B cell (primary cell): ENCODE measurements around the gene ABCA1. TPM values are rescaled to one million over a fixed set of nuclear protein-coding genes. Genes with fewer than 3 reads are reported as not detected.
A peak's percentile ranks its signal among the peaks of the same experiment; 100 is the strongest.

Experiments
- ATAC-seq: fragments of 200-7000 bp; cut with Tn5 transposase; one replicate; pipeline ENCODE4 v1.10.0; 2021; ENCODE audit warnings: low read depth, mild to moderate bottlenecking, moderate number of reproducible peaks, moderate library complexity
- CTCF ChIA-PET: fragments of 350-600 bp; sonication (Branson Sonifier 250); formaldehyde crosslinking; loops from one replicate; lab custom pipeline; 2021; ENCODE audit warnings: antibody characterized with exemption, inconsistent platforms; lab: Charles Lee
- POLR2A ChIA-PET: fragments of 350-600 bp; sonication (Branson Sonifier 250); formaldehyde crosslinking; loops from one replicate; lab custom pipeline; 2021; ENCODE audit warnings: antibody characterized with exemption; lab: Charles Lee
- DNase-seq: peaks from one replicate; pipeline ENCODE4 v3.0.0; 2013
- H2AFZ ChIP-seq: 2 replicates; pipeline ENCODE4 v1.6.1; 2012; ENCODE audit warnings: mild to moderate bottlenecking, low read depth, low read length; ENCODE audit not compliant: insufficient read depth, poor library complexity, severe bottlenecking
- H3K27ac ChIP-seq, 2 donors: 1 replicate in 1 of 2; 2 replicates in 1 of 2; pipeline ENCODE4 v1.5.1; 2012 to 2013; ENCODE audit warnings: low read length in 2 of 2, mild to moderate bottlenecking in 2 of 2, moderate library complexity in 1 of 2
- H3K27me3 ChIP-seq, 4 experiments: fragments of 200-600 bp in 1 of 4; sonication (generic) in 1 of 4; replicated peaks in 1 of 4; 1 replicate in 2 of 4; 2 replicates in 2 of 4; pipeline versions ENCODE4 v1.6.1 to v1.7.0; 2013 to 2016; ENCODE audit warnings: low read length in 3 of 4, mild to moderate bottlenecking in 2 of 4, mixed read lengths in 1 of 4, moderate library complexity in 1 of 4; ENCODE audit not compliant: insufficient read depth in 4 of 4, control insufficient read depth in 3 of 4; ENCODE audit errors: control extremely low read depth in 1 of 4
- H3K36me3 ChIP-seq, 2 experiments: replicated peaks in 1 of 2; 1 replicate in 1 of 2; 2 replicates in 1 of 2; pipeline versions ENCODE4 v1.6.1 to v1.7.1; 2013; ENCODE audit warnings: low read length in 1 of 2; ENCODE audit not compliant: insufficient read depth in 2 of 2, control insufficient read depth in 1 of 2; ENCODE audit errors: control extremely low read depth in 1 of 2, extremely low read depth in 1 of 2
- H3K4me1 ChIP-seq, 2 donors: fragments of 200-600 bp in 1 of 2; sonication (generic) in 1 of 2; 1 replicate in 1 of 2; 2 replicates in 1 of 2; pipeline versions ENCODE4 v1.5.1 to v1.6.1; 2013 to 2017; ENCODE audit warnings: low read length in 2 of 2; ENCODE audit not compliant: control insufficient read depth in 2 of 2, insufficient read depth in 2 of 2
- H3K4me2 ChIP-seq: replicated peaks from 2 replicates; pipeline ENCODE3; 2012; ENCODE audit warnings: mild to moderate bottlenecking, low read depth, low read length; ENCODE audit not compliant: poor library complexity, severe bottlenecking
- H3K4me3 ChIP-seq, 5 experiments: fragments of 200-600 bp in 1 of 5; sonication (generic) in 1 of 5; 1 replicate in 3 of 5; 2 replicates in 2 of 5; pipeline versions ENCODE4 v1.5.1 to v1.7.0; 2011 to 2016; ENCODE audit warnings: low read length in 4 of 5, mild to moderate bottlenecking in 4 of 5, low read depth in 2 of 5, control low read depth in 1 of 5, moderate library complexity in 1 of 5; ENCODE audit not compliant: insufficient read depth in 1 of 5; ENCODE audit errors: control extremely low read depth in 1 of 5, extremely low read depth in 1 of 5
- H3K79me2 ChIP-seq: fragments of 200-600 bp; sonication (generic); one replicate; pipeline ENCODE4 v1.6.0; 2016; ENCODE audit warnings: low read length; ENCODE audit not compliant: control insufficient read depth, insufficient read depth
- H3K9ac ChIP-seq: fragments of 200-600 bp; sonication (generic); 2 replicates; pipeline ENCODE4 v1.6.1; 2017; ENCODE audit warnings: mild to moderate bottlenecking, low read length, moderate library complexity
- H3K9me3 ChIP-seq, 3 donors: one replicate each; pipeline versions ENCODE4 v1.6.1 to v1.7.1; 2013; ENCODE audit warnings: low read length in 2 of 3; ENCODE audit not compliant: control insufficient read depth in 2 of 3, insufficient read depth in 1 of 3; ENCODE audit errors: control extremely low read depth in 1 of 3
- H4K20me1 ChIP-seq: 2 replicates; pipeline ENCODE4 v1.6.0; 2012; ENCODE audit warnings: mild to moderate bottlenecking, low read length; ENCODE audit not compliant: insufficient read depth, control insufficient read depth, poor library complexity, severe bottlenecking
- H3K27ac Mint-ChIP-seq: one replicate; pipeline ENCODE4 v1.8.0; 2021; ENCODE audit warnings: mixed read lengths
- H3K27me3 Mint-ChIP-seq: one replicate; pipeline ENCODE4 v1.8.0; 2021; ENCODE audit warnings: mixed read lengths
- H3K4me1 Mint-ChIP-seq: one replicate; pipeline ENCODE4 v1.8.0; 2021; ENCODE audit warnings: mixed read lengths
- H3K4me3 Mint-ChIP-seq: one replicate; pipeline ENCODE4 v1.8.0; 2021; ENCODE audit warnings: mixed read lengths
- H3K9me3 Mint-ChIP-seq: one replicate; pipeline ENCODE4 v1.8.0; 2022; ENCODE audit warnings: mixed read lengths; ENCODE audit not compliant: insufficient read depth
- CTCF ChIP-seq: fragments of 200-600 bp; IDR thresholded peaks from one replicate; pipeline ENCODE4 v1.8.0; 2022; ENCODE audit warnings: antibody characterized with exemption, mild to moderate bottlenecking
- EZH2 ChIP-seq: IDR thresholded peaks from 2 replicates; pipeline ENCODE4 v1.6.1; 2012; ENCODE audit warnings: borderline replicate concordance, low read depth, mild to moderate bottlenecking, moderate library complexity, low read length; ENCODE audit not compliant: insufficient read depth, poor library complexity, severe bottlenecking
- WGBS: methylation state at CpG from one replicate; pipeline ENCODE4 v1.1.5; 2013; ENCODE audit warnings: missing lambda C conversion rate; ENCODE audit not compliant: insufficient coverage; 5-methylcytosine and 5-hydroxymethylcytosine counted together
- intact Hi-C: fragments of 100-400 bp; cut with micrococcal nuclease; formaldehyde crosslinking; loops from one replicate; pipeline ENCODE4 v1.10.0; 2022
- polyA plus RNA-seq: library from polyadenylated mRNA; depleted of rRNA; stranded (reverse); fragments of >200 nt; gene quantifications from 2 replicates; pipeline ENCODE4 v1.2.3, GENCODE V29; 2012
- total RNA-seq, 2 donors: library from RNA; stranded (reverse); fragments of 120-200 nt in 1 of 2; gene quantifications; 1 replicate in 1 of 2; 2 replicates in 1 of 2; pipeline versions ENCODE4 v1.2.3 to v1.2.4, GENCODE V29; 2013 to 2022

Gene ABCA1
- total and polyA plus RNA-seq, 2 donors (not counting 1 experiment from before 2014, with no cell fraction given), result 5.2 to 24.0 TPM

GRCh38 chr9:104912606-104913005 lies 15.3 kb downstream of the ABCA1 start:
- TF ChIP-seq EZH2 (no peak), CTCF (no peak)

GRCh38 chr9:104911032-104911607 lies 16.8 kb downstream of the ABCA1 start:
- ATAC-seq (no peak), DNase-seq (no peak)
- Mint-ChIP-seq H3K4me1 (peaks cover 73% of the 10 kb centered on the region), H3K9me3 (no peaks in the 10 kb centered on the region), H3K27me3 (no peaks in the 10 kb centered on the region), H3K27ac (no peak overlapping the region), H3K4me3 (no peak overlapping the region)
- intact Hi-C loops, result no loop called here
- H3K4me2 ChIP-seq, result no peak overlapping the region
- peaks cover 82% of the 10 kb centered on the region for H4K20me1 ChIP-seq
- no peak overlapping the region for H2AFZ ChIP-seq
- H3K27ac ChIP-seq, result no peak overlapping the region
- H3K27me3 ChIP-seq, result no peaks in the 10 kb centered on the region
- H3K9ac ChIP-seq, result no peak overlapping the region
- no peak overlapping the region for H3K4me3 ChIP-seq
- ChIA-PET POLR2A (no interaction called here), CTCF (interaction anchor here (0.9 to 1.5 kb wide), 3 partner anchors 11 to 48 kb away, joined by 3 to 8 read pairs (median 5); no protein-coding TSS in a partner anchor)
- H3K36me3 ChIP-seq, result no peaks in the 10 kb centered on the region
- TF ChIP-seq EZH2, result no peak
- no peak for TF ChIP-seq CTCF
- H3K9me3 ChIP-seq, result no peaks in the 10 kb centered on the region
- peaks cover 27 to 30% of the 10 kb centered on the region in 2 donors for H3K4me1 ChIP-seq
- peaks cover 97% of the 10 kb centered on the region for H3K79me2 ChIP-seq
- WGBS, result 68% methylated on average over 2 of the region's 4 CpGs

More at GRCh38 chr9:104912606-104913005, 15.3 kb downstream of the ABCA1 start:
- Histone ChIP-seq H3K36me3 (no peaks in the 10 kb centered on the region), H3K27ac (no peak overlapping the region), H3K9ac (no peak overlapping the region), H3K4me3 (no peak overlapping the region), H2AFZ (no peak overlapping the region), H3K4me2 (no peak overlapping the region), H3K27me3 (no peaks in the 10 kb centered on the region), H3K79me2 (peaks cover 98% of the 10 kb centered on the region), H3K4me1 (peaks cover 32 to 36% of the 10 kb centered on the region in 2 donors), H3K9me3 (no peaks in the 10 kb centered on the region), H4K20me1 (peaks cover 82% of the 10 kb centered on the region)
- DNase-seq, result no peak
- no peak for ATAC-seq
- ChIA-PET POLR2A (interaction anchor here (0.7 kb wide), 1 partner anchor 11 kb away, joined by 3 read pairs; no protein-coding TSS in a partner anchor), CTCF (interaction anchor here (1.0 kb wide), 1 partner anchor 50 kb away, joined by 6 read pairs; no protein-coding TSS in a partner anchor)
- intact Hi-C loops, result no loop called here
- Mint-ChIP-seq H3K27me3 (no peaks in the 10 kb centered on the region), H3K9me3 (no peaks in the 10 kb centered on the region), H3K27ac (peak overlapping the region; percentile 37), H3K4me1 (peaks cover 74% of the 10 kb centered on the region), H3K4me3 (no peak overlapping the region)
- WGBS, result 100% methylated on average over 1 of the region's 3 CpGs
